HFF-Myc (cell line): ENCODE measurements around the gene CES4A.

Experiments used
- DNase-seq: peaks from one replicate; pipeline ENCODE4 v3.0.0-alpha.2; 2011; ENCODE audit warnings: low read depth; ENCODE audit errors: extremely low read depth
- H3K4me3 ChIP-seq: replicated peaks from 2 replicates; pipeline ENCODE4 v1.5.1; 2011; ENCODE audit warnings: low read depth, mild to moderate bottlenecking, control low read depth, low read length
- CTCF ChIP-seq: IDR thresholded peaks from 2 replicates; pipeline ENCODE4 v1.5.1; 2012; ENCODE audit warnings: mild to moderate bottlenecking, low read depth, low read length, control low read depth; ENCODE audit errors: missing control alignments

CES4A gene

GRCh38 chr16:66958857-66959703, 29.3 kb upstream of the CES4A start:
- TF ChIP-seq CTCF, result no peak
- no peak overlapping the region for H3K4me3 ChIP-seq
- DNase-seq, result no peak

- DNase-seq, result no peak
- TF ChIP-seq CTCF, result no peak
- H3K4me3 ChIP-seq, result no peak overlapping the region
These were observed 28.7 kb upstream of the CES4A start for GRCh38 chr16:66959704-66960161.

GRCh38 chr16:66960270-66960669, 28.1 kb upstream of the CES4A start:
- DNase-seq, result no peak
- TF ChIP-seq CTCF, result no peak

GRCh38 chr16:66961065-66961744, 27.2 kb upstream of the CES4A start, which contains the start of gene CES3:
Gene CES3 (plus strand): TSS chr16:66961266. CDS start chr16:66961308, 42 bp downstream.
- H3K4me3 ChIP-seq, result no peak within 1 kb of the TSS
- peak; percentile 91 for TF ChIP-seq CTCF
- DNase-seq, result peak; percentile 29

More at GRCh38 chr16:66960270-66960669, 28.1 kb upstream of the CES4A start:
- H3K4me3 ChIP-seq, result no peak overlapping the region

GRCh38 chr16:66961914-66962313, 26.5 kb upstream of the CES4A start:
- H3K4me3 ChIP-seq, result no peak overlapping the region
- DNase-seq, result no peak
- no peak for TF ChIP-seq CTCF

- DNase-seq, result no peak
- TF ChIP-seq CTCF, result no peak
- H3K4me3 ChIP-seq, result no peak overlapping the region
These were observed 24.3 kb upstream of the CES4A start for GRCh38 chr16:66964049-66964448.
